ENCODE data around the gene ATG4B. TPM values are rescaled to one million over a fixed set of nuclear protein-coding genes. Genes with fewer than 3 reads are reported as not detected.

Gene ATG4B
- total and polyA plus RNA-seq, 9 of the 15 experiments (the other 6 are each of a cell fraction or from before 2014, with no cell fraction given) = 5.9 to 58.8 (median 35.6) TPM

- TF ChIP-seq CBX1 (IDR thresholded peaks at IDR 0.05; ENCODE audit: low read depth) (no peak), KDM1A (IDR thresholded peaks at IDR 0.05) (no peak), POLR2A (conservative IDR thresholded peaks at IDR 0.05) (peak; percentile 57), POLR3G (IDR thresholded peaks at IDR 0.05; ENCODE audit: extremely low read depth, insufficient read length, insufficient replicate concordance) (no peak), KHSRP (IDR thresholded peaks at IDR 0.05) (no peak; the same call in 1 of the 2 replicates), FOS (IDR thresholded peaks at IDR 0.05; ENCODE audit: extremely low read depth, insufficient read length) (no peak), NR3C1 (CRISPR knock-in tag; IDR thresholded peaks at IDR 0.05) (no peak), ZNF146 (CRISPR knock-in tag; IDR thresholded peaks at IDR 0.05; ENCODE audit: unreplicated experiment) (no peak), POLR2H (tag; IDR thresholded peaks at IDR 0.05; ENCODE audit: low read depth) (no peak), CBFA2T2 (conservative IDR thresholded peaks at IDR 0.05) (no peak), COPS2 (conservative IDR thresholded peaks at IDR 0.05) (no peak), IFI16 (CRISPR knock-in tag; IDR thresholded peaks at IDR 0.05) (no peak), NCOA6 (IDR thresholded peaks at IDR 0.05) (no peak), MAFK (IDR thresholded peaks at IDR 0.05; ENCODE audit: low read length) (no peak)
- TF ChIP-seq, protein P1, sequence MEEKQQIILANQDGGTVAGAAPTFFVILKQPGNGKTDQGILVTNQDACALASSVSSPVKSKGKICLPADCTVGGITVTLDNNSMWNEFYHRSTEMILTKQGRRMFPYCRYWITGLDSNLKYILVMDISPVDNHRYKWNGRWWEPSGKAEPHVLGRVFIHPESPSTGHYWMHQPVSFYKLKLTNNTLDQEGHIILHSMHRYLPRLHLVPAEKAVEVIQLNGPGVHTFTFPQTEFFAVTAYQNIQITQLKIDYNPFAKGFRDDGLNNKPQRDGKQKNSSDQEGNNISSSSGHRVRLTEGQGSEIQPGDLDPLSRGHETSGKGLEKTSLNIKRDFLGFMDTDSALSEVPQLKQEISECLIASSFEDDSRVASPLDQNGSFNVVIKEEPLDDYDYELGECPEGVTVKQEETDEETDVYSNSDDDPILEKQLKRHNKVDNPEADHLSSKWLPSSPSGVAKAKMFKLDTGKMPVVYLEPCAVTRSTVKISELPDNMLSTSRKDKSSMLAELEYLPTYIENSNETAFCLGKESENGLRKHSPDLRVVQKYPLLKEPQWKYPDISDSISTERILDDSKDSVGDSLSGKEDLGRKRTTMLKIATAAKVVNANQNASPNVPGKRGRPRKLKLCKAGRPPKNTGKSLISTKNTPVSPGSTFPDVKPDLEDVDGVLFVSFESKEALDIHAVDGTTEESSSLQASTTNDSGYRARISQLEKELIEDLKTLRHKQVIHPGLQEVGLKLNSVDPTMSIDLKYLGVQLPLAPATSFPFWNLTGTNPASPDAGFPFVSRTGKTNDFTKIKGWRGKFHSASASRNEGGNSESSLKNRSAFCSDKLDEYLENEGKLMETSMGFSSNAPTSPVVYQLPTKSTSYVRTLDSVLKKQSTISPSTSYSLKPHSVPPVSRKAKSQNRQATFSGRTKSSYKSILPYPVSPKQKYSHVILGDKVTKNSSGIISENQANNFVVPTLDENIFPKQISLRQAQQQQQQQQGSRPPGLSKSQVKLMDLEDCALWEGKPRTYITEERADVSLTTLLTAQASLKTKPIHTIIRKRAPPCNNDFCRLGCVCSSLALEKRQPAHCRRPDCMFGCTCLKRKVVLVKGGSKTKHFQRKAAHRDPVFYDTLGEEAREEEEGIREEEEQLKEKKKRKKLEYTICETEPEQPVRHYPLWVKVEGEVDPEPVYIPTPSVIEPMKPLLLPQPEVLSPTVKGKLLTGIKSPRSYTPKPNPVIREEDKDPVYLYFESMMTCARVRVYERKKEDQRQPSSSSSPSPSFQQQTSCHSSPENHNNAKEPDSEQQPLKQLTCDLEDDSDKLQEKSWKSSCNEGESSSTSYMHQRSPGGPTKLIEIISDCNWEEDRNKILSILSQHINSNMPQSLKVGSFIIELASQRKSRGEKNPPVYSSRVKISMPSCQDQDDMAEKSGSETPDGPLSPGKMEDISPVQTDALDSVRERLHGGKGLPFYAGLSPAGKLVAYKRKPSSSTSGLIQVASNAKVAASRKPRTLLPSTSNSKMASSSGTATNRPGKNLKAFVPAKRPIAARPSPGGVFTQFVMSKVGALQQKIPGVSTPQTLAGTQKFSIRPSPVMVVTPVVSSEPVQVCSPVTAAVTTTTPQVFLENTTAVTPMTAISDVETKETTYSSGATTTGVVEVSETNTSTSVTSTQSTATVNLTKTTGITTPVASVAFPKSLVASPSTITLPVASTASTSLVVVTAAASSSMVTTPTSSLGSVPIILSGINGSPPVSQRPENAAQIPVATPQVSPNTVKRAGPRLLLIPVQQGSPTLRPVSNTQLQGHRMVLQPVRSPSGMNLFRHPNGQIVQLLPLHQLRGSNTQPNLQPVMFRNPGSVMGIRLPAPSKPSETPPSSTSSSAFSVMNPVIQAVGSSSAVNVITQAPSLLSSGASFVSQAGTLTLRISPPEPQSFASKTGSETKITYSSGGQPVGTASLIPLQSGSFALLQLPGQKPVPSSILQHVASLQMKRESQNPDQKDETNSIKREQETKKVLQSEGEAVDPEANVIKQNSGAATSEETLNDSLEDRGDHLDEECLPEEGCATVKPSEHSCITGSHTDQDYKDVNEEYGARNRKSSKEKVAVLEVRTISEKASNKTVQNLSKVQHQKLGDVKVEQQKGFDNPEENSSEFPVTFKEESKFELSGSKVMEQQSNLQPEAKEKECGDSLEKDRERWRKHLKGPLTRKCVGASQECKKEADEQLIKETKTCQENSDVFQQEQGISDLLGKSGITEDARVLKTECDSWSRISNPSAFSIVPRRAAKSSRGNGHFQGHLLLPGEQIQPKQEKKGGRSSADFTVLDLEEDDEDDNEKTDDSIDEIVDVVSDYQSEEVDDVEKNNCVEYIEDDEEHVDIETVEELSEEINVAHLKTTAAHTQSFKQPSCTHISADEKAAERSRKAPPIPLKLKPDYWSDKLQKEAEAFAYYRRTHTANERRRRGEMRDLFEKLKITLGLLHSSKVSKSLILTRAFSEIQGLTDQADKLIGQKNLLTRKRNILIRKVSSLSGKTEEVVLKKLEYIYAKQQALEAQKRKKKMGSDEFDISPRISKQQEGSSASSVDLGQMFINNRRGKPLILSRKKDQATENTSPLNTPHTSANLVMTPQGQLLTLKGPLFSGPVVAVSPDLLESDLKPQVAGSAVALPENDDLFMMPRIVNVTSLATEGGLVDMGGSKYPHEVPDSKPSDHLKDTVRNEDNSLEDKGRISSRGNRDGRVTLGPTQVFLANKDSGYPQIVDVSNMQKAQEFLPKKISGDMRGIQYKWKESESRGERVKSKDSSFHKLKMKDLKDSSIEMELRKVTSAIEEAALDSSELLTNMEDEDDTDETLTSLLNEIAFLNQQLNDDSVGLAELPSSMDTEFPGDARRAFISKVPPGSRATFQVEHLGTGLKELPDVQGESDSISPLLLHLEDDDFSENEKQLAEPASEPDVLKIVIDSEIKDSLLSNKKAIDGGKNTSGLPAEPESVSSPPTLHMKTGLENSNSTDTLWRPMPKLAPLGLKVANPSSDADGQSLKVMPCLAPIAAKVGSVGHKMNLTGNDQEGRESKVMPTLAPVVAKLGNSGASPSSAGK (IDR thresholded peaks at IDR 0.05) = peak; percentile 71
- TF ChIP-seq, protein P2, sequence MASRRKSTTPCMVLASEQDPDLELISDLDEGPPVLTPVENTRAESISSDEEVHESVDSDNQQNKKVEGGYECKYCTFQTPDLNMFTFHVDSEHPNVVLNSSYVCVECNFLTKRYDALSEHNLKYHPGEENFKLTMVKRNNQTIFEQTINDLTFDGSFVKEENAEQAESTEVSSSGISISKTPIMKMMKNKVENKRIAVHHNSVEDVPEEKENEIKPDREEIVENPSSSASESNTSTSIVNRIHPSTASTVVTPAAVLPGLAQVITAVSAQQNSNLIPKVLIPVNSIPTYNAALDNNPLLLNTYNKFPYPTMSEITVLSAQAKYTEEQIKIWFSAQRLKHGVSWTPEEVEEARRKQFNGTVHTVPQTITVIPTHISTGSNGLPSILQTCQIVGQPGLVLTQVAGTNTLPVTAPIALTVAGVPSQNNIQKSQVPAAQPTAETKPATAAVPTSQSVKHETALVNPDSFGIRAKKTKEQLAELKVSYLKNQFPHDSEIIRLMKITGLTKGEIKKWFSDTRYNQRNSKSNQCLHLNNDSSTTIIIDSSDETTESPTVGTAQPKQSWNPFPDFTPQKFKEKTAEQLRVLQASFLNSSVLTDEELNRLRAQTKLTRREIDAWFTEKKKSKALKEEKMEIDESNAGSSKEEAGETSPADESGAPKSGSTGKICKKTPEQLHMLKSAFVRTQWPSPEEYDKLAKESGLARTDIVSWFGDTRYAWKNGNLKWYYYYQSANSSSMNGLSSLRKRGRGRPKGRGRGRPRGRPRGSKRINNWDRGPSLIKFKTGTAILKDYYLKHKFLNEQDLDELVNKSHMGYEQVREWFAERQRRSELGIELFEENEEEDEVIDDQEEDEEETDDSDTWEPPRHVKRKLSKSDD (conservative IDR thresholded peaks at IDR 0.05; ENCODE audit: low read length) = 0 out of 2 replicates have a peak, but pooled peaks have one; percentile 37
Measured at GRCh38 chr2:241637018-241637794, at the start of gene ATG4B, which contains the start of gene THAP4 (continued).
